ENCODE data around the gene DDX27.
"Not testable (repeated sequence)": the region's sequence is repeated elsewhere in the genome, so short reads cannot be mapped to it uniquely, and the experiment has no call there.

Gene DDX27

DNA sequence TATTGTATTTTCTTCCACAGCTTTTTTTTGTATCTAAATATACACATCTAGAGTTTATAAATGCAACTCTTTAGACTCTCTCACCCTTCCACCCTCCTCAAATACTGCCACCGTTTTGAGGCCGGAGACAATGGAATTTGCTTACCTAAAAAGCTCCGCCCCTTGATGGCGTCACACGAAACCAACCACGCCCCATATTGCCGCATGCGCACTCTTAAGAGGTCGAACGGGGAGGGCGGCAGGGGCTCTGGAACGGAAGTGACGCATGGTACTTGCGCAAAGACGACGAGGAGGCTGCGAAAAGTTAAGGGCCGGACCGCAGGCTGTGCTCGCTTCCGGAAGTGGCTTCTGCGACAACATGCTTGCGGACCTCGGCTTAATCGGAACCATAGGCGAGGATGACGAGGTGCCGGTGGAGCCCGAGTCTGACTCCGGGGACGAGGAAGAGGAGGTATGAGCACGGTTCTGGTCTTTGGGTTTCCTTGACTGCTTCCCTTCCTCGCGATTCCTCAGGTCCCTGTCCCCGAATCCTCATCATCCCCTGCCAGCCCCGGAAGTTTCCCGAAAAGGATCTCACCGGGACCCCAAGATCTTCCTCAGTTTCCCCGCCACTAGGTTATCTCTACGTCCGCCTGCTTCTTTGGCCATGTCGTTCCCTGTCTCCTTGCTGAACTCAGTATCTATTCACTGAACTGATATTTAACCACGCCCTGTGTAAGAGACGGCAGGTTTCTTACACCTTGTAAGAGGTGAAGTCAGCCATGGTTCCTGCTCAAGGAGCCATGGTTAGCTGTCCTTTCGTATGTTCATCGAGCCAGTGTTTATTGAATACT, at the start of gene DDX27:
DDX27 (plus strand) TSS at position 326 of the 833 bp plus-strand sequence; CDS start at position 359, 33 bp downstream.
- DNase-seq (ENCODE audit: low read depth): peak; percentile 96

DNA sequence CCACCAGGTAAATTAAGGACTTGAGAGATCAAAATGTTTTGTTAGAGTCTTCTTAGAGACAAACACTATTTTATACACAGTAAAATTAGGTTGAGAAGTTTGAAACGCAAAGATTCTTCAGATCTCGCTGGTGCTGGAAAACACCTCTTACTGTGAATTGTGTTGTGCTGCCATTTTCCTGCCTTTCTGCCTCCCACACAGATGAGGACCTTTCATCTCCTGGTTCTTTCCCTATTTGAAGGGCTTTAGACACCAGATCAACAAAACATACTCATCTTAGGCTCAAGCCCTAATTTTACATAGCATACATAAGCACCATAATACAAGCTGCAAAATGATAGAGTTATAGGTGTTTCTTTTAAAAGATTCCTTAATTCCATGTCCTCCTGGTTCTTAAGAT, 49.7 kb upstream of the DDX27 start:
- DNase-seq (ENCODE audit: low read depth): no peak

GRCh38 chr20:49170714-49171113, 48.5 kb upstream of the DDX27 start:
- DNase-seq (ENCODE audit: low read depth): no peak

- DNase-seq (ENCODE audit: low read depth): no peak
Observed at GRCh38 chr20:49171909-49172308, 47.3 kb upstream of the DDX27 start.

DNA sequence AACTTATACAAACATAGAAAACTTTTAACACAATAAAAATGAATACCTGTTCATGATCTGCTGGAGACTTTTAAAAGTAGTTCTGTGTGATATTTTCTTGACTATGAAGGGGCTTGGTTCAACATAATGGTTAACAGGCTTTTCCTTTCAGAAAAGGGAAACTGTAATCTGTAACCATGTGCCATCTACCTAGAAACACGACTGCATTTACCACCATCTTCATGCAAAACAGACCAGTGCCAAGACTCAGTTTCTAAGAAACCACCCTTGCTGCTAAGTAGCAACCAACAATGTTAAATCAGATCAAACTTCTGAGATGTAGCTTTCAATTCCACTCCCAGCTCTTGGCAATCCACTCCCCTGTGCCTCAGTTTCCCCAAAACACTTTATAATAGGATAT, 46.8 kb upstream of the DDX27 start:
- DNase-seq (ENCODE audit: low read depth): no peak

DNA sequence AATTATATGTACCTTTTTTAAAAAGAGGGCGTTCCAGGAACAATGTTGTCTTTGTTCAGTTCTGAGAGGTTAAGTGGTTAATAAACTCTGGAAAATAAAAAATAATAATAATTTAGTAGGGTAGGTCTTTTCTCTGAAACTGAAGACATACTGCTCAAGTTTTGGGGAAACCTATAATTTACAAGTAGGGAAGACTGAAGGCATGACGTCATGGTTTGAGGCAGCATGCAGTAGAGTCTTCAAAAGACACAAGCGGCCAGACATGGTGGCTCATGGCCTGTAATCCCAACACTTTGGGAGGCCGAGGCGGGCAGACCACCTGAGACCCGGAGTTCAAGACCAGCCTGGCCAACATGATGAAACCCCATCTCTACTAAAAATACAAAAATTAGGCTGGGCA, 45.0 kb upstream of the DDX27 start:
- DNase-seq (ENCODE audit: low read depth): no peak

- no peak for DNase-seq (ENCODE audit: low read depth)
Observed at GRCh38 chr20:49179368-49180277, 39.6 kb upstream of the DDX27 start.

DNA sequence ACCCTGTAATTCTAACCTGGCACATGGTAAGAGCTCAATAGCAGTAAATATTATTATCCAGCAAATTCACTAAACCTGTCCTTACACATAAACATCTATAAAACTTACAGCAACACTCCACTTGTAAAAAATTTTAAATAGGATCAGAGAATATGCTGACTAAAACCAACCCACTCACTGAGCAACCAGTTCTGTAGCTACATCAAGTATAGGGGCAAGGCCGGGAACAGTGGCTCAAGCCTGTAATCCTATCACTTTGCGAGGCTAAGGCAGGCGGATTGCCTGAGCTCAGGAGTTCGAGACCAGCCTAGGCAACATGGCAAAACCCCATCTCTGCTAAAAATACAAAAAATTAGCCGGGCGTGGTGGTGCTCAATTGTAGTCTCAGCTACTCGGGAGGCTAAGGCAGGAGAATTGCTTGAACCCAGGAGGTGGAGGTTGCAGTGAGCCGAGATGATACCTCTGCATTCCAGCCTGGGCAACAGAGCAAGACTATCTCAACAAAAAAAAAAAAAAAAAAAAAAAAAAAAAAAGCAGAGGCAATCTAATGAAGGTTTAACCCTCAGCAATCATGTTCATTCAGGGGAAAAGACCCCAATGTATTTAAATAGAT, 37.8 kb upstream of the DDX27 start:
- no peak for DNase-seq (ENCODE audit: low read depth)

DNA sequence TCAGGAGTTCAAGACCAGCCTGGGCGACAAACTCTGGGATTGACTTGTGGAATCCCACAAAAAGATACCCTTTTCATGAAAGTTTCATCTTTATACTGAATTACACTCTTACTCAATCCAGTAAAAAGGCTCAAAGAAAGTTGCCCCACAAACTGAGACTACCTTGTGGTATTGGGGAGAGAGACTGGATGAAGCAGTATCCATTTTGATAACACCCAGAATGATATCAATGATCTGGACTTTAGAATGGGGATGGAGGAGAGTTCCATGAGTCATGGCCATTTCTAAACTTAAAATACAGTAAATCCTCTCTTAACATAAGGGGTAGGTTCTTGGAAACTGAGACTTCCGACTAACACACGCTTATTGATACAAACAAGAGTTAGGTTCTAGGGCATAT, 35.8 kb upstream of the DDX27 start:
- DNase-seq (ENCODE audit: low read depth): no peak

- DNase-seq (ENCODE audit: low read depth): not testable (repeated sequence)
Observed at GRCh38 chr20:49184084-49184501, 35.1 kb upstream of the DDX27 start.

- no peak for DNase-seq (ENCODE audit: low read depth)
Observed at GRCh38 chr20:49184691-49185070, 34.5 kb upstream of the DDX27 start.

GRCh38 chr20:49185071-49185761, 34.0 kb upstream of the DDX27 start:
- DNase-seq (ENCODE audit: low read depth): no peak

GRCh38 chr20:49186535-49187329, 32.5 kb upstream of the DDX27 start:
- peak; percentile 56 for DNase-seq (ENCODE audit: low read depth)

DNA sequence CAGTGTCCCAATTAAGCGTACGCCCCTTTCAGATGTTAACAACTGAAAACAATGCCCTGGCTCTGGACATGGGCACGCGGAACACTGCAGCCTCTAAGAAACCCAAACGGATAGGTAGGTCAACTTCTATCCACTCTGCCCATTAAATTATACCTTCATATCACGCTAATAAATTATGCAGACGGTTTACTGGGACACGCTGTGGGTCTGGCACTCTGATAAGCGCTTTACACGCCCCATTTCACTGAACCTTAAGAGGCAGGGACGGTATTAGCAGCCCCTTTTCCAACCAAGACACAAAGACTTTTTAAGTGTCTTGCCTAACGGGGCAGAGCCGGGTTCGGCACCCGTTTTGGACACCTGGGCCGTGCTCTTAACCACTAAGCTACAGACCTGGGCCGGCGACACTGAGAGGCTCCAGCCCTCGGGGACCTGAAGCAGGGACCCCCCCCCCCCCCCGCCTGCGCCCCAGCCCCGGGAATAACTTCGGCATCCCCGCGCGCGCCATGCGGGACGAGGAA, 31.8 kb upstream of the DDX27 start:
- no peak for DNase-seq (ENCODE audit: low read depth)

DNA sequence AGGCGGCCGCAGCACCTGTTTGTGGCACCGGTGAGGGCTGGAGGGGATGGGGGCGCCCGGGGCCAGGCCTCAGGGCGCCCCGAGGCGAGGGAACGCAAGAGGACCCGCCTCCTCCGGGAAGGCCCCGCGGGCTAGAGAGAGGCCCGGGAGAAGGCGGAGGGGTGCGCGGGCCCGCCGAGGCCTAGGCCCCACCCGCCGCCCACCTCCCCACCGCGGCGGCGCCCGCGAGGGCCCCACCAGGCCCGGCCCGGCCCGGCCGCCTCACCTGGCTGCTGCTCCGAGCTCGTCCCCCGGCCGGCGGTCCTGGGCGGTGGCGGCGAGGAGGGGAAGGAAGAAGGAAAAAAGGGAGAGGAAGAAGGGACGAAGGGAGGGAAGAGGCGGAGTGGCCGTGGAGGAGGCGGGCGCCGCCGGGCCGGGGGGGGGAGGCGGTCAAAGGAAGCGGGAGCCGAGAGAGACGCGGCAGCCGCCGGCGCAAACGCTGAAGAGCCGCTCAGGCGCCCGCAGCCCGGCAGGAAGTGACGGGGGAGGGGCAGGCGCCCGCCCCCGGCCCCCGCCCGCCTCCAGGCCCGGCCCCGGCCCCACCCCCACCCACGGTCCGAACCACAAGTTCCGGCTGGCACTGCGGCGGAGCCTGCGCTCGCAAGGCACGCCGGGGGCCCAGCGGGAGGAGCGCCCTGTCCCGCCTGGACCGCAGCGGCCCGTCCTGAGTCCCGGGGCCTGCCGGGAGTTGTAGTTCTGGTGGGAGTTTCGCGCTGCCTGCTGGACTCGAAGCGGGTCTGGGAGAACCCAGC, 31.2 kb upstream of the DDX27 start, which contains the start of gene STAU1:
STAU1 (minus strand) TSS at position 484 of the 791 bp plus-strand sequence. CDS start 22,133 bp downstream, outside the sequence.
- peak; percentile 88 for DNase-seq (ENCODE audit: low read depth)

GRCh38 chr20:49192944-49193518, 26.2 kb upstream of the DDX27 start:
- DNase-seq (ENCODE audit: low read depth): not testable (repeated sequence)

GRCh38 chr20:49199729-49200293, 19.4 kb upstream of the DDX27 start:
- no peak for DNase-seq (ENCODE audit: low read depth)

- no peak for DNase-seq (ENCODE audit: low read depth)
Observed at GRCh38 chr20:49203011-49203410, 16.2 kb upstream of the DDX27 start.

DNA sequence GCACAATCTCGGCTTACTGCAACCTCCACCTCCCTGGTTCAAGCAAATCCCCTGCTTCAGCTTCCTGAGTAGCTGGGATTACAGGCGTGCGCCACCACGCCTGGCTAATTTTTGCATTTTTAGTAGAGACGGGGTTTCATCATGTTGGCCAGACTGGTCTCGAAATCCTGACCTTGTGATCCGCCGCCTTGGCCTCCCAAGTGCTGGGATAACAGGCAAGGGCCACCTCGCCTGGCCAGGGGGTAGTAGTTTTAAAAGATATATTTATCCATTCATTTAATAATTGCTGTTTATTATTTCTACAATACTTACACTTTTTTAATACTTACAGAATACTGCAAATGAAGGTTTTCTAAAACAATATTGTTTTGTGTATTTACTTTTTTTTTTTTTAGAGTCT, 15.5 kb upstream of the DDX27 start:
- no peak for DNase-seq (ENCODE audit: low read depth)

Data from stimulated activated CD8-positive, alpha-beta memory T cell treated with anti-CD3 and anti-CD28 coated beads, Interleukin-12 subunit alpha, Interleukin-12 subunit beta, amount 100 ng/mL, for 1 hour (primary cell).